Adipocyte (in vitro differentiated cells): Measurements from ENCODE around the gene LRRK2.
A peak's percentile ranks its signal among the peaks of the same experiment; 100 is the strongest.

ENCODE experiments used
- DNase-seq: peaks from one replicate; pipeline ENCODE4 v3.0.0-alpha.2; 2015; ENCODE audit warnings: low read depth
- H3K27me3 ChIP-seq: replicated peaks from 2 replicates; pipeline ENCODE4 v1.7.0; 2013; ENCODE audit warnings: mild to moderate bottlenecking, low read length, moderate library complexity; ENCODE audit not compliant: control insufficient read depth, insufficient read depth
- H3K36me3 ChIP-seq: 2 replicates; pipeline ENCODE4 v1.7.0; 2013; ENCODE audit warnings: low read length, mild to moderate bottlenecking, moderate library complexity; ENCODE audit not compliant: control insufficient read depth, insufficient read depth, severe bottlenecking
- H3K4me1 ChIP-seq: 2 replicates; pipeline ENCODE4 v1.7.0; 2013; ENCODE audit warnings: mild to moderate bottlenecking, low read length, moderate library complexity; ENCODE audit not compliant: control insufficient read depth, insufficient read depth
- H3K4me3 ChIP-seq: 2 replicates; pipeline ENCODE4 v1.7.0; 2013; ENCODE audit warnings: mild to moderate bottlenecking, low read length, moderate library complexity
- H3K9ac ChIP-seq: 2 replicates; pipeline ENCODE4 v1.7.0; 2013; ENCODE audit warnings: mild to moderate bottlenecking, low read length, moderate library complexity
- H3K9me3 ChIP-seq: 2 replicates; pipeline ENCODE4 v1.7.0; 2013; ENCODE audit warnings: mild to moderate bottlenecking, low read length, moderate library complexity; ENCODE audit not compliant: control insufficient read depth

The LRRK2 gene

GRCh38 chr12:40224439-40225291 is at the start of gene LRRK2:
Gene LRRK2, plus strand, starts transcription at chr12:40224997. Its CDS starts 135 bp downstream, at chr12:40225132.
- H3K27me3 ChIP-seq = no peaks in the 10 kb centered on the region
- DNase-seq = peak; percentile 91
- no peaks in the 10 kb centered on the region for H3K9me3 ChIP-seq
- peak within 1 kb of the TSS; percentile 94 for H3K9ac ChIP-seq
- no peaks in the 10 kb centered on the region for H3K36me3 ChIP-seq
- H3K4me1 ChIP-seq = peaks cover 47% of the 10 kb centered on the region
- peak within 1 kb of the TSS; percentile 89 for H3K4me3 ChIP-seq

- no peaks in the 10 kb centered on the region for H3K4me1 ChIP-seq
- no peak for DNase-seq
- H3K27me3 ChIP-seq = no peaks in the 10 kb centered on the region
- no peaks in the 10 kb centered on the region for H3K9me3 ChIP-seq
- H3K4me3 ChIP-seq = no peak overlapping the region
- H3K9ac ChIP-seq = no peak overlapping the region
- no peaks in the 10 kb centered on the region for H3K36me3 ChIP-seq
Observed at GRCh38 chr12:40175045-40175444, 49.8 kb upstream of the LRRK2 start.

- DNase-seq = no peak
- Histone ChIP-seq H3K9me3 (no peaks in the 10 kb centered on the region), H3K4me1 (no peaks in the 10 kb centered on the region)
Observed at GRCh38 chr12:40175489-40175888, 49.3 kb upstream of the LRRK2 start.

GRCh38 chr12:40178701-40179100 is 46.1 kb upstream of the LRRK2 start:
- Histone ChIP-seq H3K4me1 (no peaks in the 10 kb centered on the region), H3K27me3 (no peaks in the 10 kb centered on the region), H3K9me3 (no peaks in the 10 kb centered on the region), H3K4me3 (no peak overlapping the region), H3K9ac (no peak overlapping the region), H3K36me3 (no peaks in the 10 kb centered on the region)
- no peak for DNase-seq

More at GRCh38 chr12:40175489-40175888, 49.3 kb upstream of the LRRK2 start:
- H3K27me3 ChIP-seq = no peaks in the 10 kb centered on the region
- H3K36me3 ChIP-seq = no peaks in the 10 kb centered on the region
- no peak overlapping the region for H3K4me3 ChIP-seq
- no peak overlapping the region for H3K9ac ChIP-seq

- no peak overlapping the region for H3K9ac ChIP-seq
- DNase-seq = no peak
Observed at GRCh38 chr12:40181490-40181889, 43.3 kb upstream of the LRRK2 start.

GRCh38 chr12:40183715-40184114 is 41.1 kb upstream of the LRRK2 start:
- Histone ChIP-seq H3K9ac (no peak overlapping the region), H3K27me3 (no peaks in the 10 kb centered on the region), H3K4me3 (no peak overlapping the region), H3K4me1 (no peaks in the 10 kb centered on the region), H3K36me3 (no peaks in the 10 kb centered on the region), H3K9me3 (peaks cover 3% of the 10 kb centered on the region)
- no peak for DNase-seq

More at GRCh38 chr12:40181490-40181889, 43.3 kb upstream of the LRRK2 start:
- no peaks in the 10 kb centered on the region for H3K36me3 ChIP-seq
- H3K27me3 ChIP-seq = no peaks in the 10 kb centered on the region
- no peaks in the 10 kb centered on the region for H3K4me1 ChIP-seq
- H3K9me3 ChIP-seq = no peaks in the 10 kb centered on the region
- H3K4me3 ChIP-seq = no peak overlapping the region

- Histone ChIP-seq H3K27me3 (no peaks in the 10 kb centered on the region), H3K4me1 (no peaks in the 10 kb centered on the region), H3K9me3 (peaks cover 9% of the 10 kb centered on the region), H3K36me3 (no peaks in the 10 kb centered on the region), H3K4me3 (no peak overlapping the region), H3K9ac (no peak overlapping the region)
- no peak for DNase-seq
Observed at GRCh38 chr12:40184493-40185302, 40.1 kb upstream of the LRRK2 start.

GRCh38 chr12:40185303-40185693 is 39.5 kb upstream of the LRRK2 start:
- DNase-seq = no peak
- H3K9ac ChIP-seq = no peak overlapping the region
- H3K9me3 ChIP-seq = peaks cover 15% of the 10 kb centered on the region
- no peaks in the 10 kb centered on the region for H3K4me1 ChIP-seq
- H3K27me3 ChIP-seq = no peaks in the 10 kb centered on the region
- H3K4me3 ChIP-seq = no peak overlapping the region
- H3K36me3 ChIP-seq = no peaks in the 10 kb centered on the region

GRCh38 chr12:40188558-40189320 is 36.1 kb upstream of the LRRK2 start:
- no peak for DNase-seq
- no peaks in the 10 kb centered on the region for H3K4me1 ChIP-seq
- no peaks in the 10 kb centered on the region for H3K27me3 ChIP-seq
- H3K9ac ChIP-seq = no peak overlapping the region
- no peaks in the 10 kb centered on the region for H3K36me3 ChIP-seq
- H3K4me3 ChIP-seq = no peak overlapping the region
- H3K9me3 ChIP-seq = peaks cover 15% of the 10 kb centered on the region

- Histone ChIP-seq H3K27me3 (no peaks in the 10 kb centered on the region), H3K9ac (no peak overlapping the region), H3K36me3 (no peaks in the 10 kb centered on the region), H3K9me3 (peaks cover 15% of the 10 kb centered on the region), H3K4me3 (no peak overlapping the region), H3K4me1 (no peaks in the 10 kb centered on the region)
- no peak for DNase-seq
Observed at GRCh38 chr12:40192704-40193255, 32.0 kb upstream of the LRRK2 start.
